PFSK-1 (cell line): Measurements from ENCODE around the gene PDE3A.

Experiments used
- FOXP2 ChIP-seq: optimal IDR thresholded peaks from 2 replicates; pipeline ENCODE3; 2011; ENCODE audit warnings: borderline replicate concordance, control low read depth, inconsistent platforms; ENCODE audit not compliant: insufficient read depth; ENCODE audit errors: extremely low read length, extremely low read depth
- POLR2AphosphoS5 ChIP-seq: IDR thresholded peaks from 2 replicates; pipeline ENCODE4 v1.6.1; 2012; ENCODE audit warnings: low read depth, mild to moderate bottlenecking, control low read depth, low read length, moderate library complexity
- SIN3A ChIP-seq: IDR thresholded peaks from 2 replicates; pipeline ENCODE4 v1.6.1; 2012; ENCODE audit warnings: mild to moderate bottlenecking, low read length, moderate library complexity, borderline replicate concordance; ENCODE audit not compliant: insufficient read depth
- TAF1 ChIP-seq: IDR thresholded peaks from 2 replicates; pipeline ENCODE4 v1.6.1; 2012; ENCODE audit warnings: low read length, control low read depth, borderline replicate concordance; ENCODE audit not compliant: insufficient read depth
- TF ChIP-seq, protein P1 (sequence below), 2 experiments: IDR thresholded peaks; 2 replicates each; pipeline versions ENCODE4 v1.6.1 to v1.8.0; 2011 to 2012; ENCODE audit warnings: low read depth in 2 of 2, low read length in 2 of 2, control low read depth in 1 of 2, inconsistent platforms in 1 of 2, mild to moderate bottlenecking in 1 of 2, moderate library complexity in 1 of 2; ENCODE audit not compliant: insufficient read depth in 1 of 2

The PDE3A gene

DNA sequence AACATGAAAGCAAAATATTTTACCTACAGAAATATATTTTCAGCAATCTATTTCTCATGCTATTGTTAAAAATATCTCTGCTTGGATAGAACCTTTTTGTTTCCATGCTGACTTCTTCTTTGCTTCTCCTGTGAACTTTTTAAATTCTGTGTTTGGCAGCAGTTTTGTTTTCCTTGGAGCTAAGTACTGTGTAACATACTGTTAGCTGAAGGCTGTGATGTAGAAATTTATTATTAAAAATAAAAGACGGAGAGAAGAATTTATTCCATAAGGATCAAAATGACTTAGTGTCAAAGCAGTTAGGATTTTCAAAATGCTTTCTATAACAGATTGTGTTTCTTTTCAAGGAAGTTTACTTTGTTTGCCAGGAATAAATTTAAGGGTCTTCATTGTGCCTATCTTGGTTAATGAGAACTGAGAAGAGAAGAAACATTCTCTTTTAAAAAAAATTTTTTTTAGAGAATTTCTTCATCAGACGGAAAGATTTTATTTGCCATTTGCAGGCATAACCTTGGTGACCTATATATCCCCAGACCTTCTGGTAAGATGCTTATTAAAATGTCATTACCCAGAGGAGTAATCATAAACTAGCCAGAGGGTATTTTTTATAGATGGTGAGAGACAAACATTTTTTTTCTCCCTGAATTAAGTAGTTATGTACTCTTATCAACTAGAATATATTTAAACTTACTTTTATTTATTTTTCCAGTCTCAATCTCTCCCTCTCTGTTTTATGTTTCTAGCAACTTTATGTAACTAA, 179.7 kb downstream of the PDE3A start:
- no peak for TF ChIP-seq FOXP2
- no peak for TF ChIP-seq TAF1
- TF ChIP-seq, protein P1, sequence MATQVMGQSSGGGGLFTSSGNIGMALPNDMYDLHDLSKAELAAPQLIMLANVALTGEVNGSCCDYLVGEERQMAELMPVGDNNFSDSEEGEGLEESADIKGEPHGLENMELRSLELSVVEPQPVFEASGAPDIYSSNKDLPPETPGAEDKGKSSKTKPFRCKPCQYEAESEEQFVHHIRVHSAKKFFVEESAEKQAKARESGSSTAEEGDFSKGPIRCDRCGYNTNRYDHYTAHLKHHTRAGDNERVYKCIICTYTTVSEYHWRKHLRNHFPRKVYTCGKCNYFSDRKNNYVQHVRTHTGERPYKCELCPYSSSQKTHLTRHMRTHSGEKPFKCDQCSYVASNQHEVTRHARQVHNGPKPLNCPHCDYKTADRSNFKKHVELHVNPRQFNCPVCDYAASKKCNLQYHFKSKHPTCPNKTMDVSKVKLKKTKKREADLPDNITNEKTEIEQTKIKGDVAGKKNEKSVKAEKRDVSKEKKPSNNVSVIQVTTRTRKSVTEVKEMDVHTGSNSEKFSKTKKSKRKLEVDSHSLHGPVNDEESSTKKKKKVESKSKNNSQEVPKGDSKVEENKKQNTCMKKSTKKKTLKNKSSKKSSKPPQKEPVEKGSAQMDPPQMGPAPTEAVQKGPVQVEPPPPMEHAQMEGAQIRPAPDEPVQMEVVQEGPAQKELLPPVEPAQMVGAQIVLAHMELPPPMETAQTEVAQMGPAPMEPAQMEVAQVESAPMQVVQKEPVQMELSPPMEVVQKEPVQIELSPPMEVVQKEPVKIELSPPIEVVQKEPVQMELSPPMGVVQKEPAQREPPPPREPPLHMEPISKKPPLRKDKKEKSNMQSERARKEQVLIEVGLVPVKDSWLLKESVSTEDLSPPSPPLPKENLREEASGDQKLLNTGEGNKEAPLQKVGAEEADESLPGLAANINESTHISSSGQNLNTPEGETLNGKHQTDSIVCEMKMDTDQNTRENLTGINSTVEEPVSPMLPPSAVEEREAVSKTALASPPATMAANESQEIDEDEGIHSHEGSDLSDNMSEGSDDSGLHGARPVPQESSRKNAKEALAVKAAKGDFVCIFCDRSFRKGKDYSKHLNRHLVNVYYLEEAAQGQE (IDR thresholded peaks at IDR 0.05; ENCODE audit: insufficient read depth in 1 of 2, low read depth in 2 of 2, low read length in 2 of 2), result no peak
- TF ChIP-seq POLR2AphosphoS5, result no peak
- no peak for TF ChIP-seq SIN3A

DNA sequence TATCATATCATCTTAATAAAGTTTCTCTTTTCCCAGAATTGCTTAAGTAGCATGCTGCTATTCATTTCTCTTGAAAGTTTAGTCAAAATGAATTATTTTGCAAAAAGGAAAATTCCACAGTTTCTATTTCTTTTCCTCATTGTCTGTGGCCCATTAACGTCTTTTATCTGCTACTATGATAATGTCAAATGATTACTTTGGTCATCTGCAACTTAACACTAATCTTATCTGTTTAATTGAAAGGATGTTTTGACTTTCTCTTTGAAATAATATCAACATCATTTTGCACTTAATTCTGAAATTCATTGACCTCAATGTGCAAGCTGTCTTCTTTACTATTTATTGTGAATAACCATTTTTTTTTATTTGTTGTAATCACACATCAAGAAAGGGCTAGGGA, 180.3 kb downstream of the PDE3A start:
- no peak for TF ChIP-seq FOXP2
- no peak for TF ChIP-seq SIN3A
- TF ChIP-seq, protein P1 (IDR thresholded peaks at IDR 0.05; ENCODE audit: insufficient read depth in 1 of 2, low read depth in 2 of 2, low read length in 2 of 2), result no peak
- no peak for TF ChIP-seq POLR2AphosphoS5
- no peak for TF ChIP-seq TAF1

DNA sequence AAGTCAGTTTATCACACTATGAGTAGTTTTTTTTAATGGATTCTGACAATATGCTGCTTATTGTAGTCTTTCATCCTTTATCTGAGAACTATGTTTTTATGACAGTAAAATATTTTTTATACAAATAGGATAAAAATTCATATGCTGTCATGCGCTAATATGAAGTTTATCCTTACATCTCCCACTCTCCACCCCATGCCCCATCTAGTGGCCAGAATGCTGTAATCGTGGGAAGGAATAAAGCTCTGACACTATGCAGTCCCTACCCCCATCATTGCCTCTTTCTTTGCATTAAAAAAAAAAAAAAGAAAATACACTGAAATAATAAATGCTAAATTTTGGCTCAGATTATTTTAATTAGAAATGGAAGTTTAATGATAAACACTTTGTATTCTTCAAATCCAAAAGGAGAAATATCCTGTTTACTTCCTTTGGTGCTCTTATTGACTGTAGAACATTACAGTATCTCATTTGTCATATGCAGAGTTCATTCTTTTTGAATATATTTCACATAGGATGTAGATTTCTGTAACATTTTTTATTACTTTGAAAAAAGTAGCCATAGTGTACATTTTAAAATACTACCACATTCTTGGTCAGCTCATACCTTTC, 180.9 kb downstream of the PDE3A start:
- TF ChIP-seq FOXP2, result no peak
- TF ChIP-seq POLR2AphosphoS5, result no peak
- no peak for TF ChIP-seq TAF1
- TF ChIP-seq, protein P1 (IDR thresholded peaks at IDR 0.05; ENCODE audit: insufficient read depth in 1 of 2, low read depth in 2 of 2, low read length in 2 of 2), result no peak
- no peak for TF ChIP-seq SIN3A

DNA sequence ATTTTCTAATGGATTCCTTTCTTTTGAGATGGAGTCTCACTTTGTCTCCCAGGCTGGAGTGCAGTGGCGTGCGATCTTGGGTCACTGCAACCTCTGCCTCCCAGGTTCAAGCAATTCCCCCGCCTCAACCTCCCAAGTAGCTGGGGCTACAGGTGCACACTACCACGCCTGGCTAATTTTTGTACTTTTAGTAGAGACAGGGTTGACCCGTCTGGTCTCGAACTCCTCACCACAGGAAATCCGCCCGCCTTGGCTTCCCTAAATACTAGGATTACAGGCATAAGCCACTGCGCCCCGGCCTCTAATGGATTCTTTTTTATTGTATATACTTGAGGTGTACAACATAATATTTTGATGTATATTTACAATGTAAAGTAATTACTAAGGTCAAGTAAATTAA, 186.7 kb downstream of the PDE3A start:
- TF ChIP-seq FOXP2 (no peak), POLR2AphosphoS5 (no peak), TAF1 (no peak)
- TF ChIP-seq, protein P1 (IDR thresholded peaks at IDR 0.05; ENCODE audit: insufficient read depth in 1 of 2, low read depth in 2 of 2, low read length in 2 of 2), result no peak

DNA sequence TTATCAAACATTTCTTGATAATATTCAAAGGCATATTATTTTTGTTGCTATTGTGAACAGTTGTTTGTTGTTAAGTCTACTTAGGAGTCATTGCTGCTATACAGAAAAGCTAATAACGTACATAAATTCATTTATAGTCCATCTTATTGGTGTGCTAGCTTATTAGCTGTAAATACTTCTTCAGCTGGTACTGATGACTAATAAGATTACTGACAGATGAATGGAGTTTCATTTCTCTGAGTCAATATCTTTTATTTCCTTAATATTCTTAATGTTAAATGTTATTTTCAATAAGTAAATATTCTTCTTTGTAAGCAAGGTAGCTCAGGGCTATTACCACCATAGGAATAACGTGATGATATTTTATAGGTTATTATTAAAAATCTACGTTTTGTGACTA, 187.4 kb downstream of the PDE3A start:
- TF ChIP-seq TAF1 (no peak), POLR2AphosphoS5 (no peak), FOXP2 (no peak), SIN3A (no peak)
- TF ChIP-seq, protein P1 (IDR thresholded peaks at IDR 0.05; ENCODE audit: insufficient read depth in 1 of 2, low read depth in 2 of 2, low read length in 2 of 2), result no peak
